ENCODE data around the gene SSBP2.
A peak's percentile ranks its signal among the peaks of the same experiment; 100 is the strongest.
"Not testable (repeated sequence)": the region's sequence is repeated elsewhere in the genome, so short reads cannot be mapped to it uniquely, and the experiment has no call there.

SSBP2 gene

DNA sequence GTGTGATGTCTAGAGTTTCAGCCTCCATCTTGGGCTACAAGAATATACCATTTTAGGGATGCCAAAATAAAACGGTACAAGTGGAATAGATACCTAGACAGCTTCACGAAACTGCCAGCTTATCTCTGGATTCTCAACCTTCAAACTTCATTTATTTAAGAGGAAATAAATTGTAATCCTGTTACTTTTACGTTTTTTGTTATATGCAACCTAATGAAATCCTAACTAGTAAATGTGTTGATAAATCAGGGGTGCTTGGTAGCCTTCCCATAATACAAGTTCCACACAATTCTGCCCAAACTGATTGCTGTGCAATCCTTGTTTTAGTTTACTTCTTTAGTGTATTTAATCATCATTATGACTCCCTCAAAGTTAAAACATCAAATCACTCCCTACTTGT is 75.5 kb downstream of the SSBP2 start:
- H3K4me3 ChIP-seq (ENCODE audit: low read length): no peak overlapping the region
- TF ChIP-seq, protein P1, sequence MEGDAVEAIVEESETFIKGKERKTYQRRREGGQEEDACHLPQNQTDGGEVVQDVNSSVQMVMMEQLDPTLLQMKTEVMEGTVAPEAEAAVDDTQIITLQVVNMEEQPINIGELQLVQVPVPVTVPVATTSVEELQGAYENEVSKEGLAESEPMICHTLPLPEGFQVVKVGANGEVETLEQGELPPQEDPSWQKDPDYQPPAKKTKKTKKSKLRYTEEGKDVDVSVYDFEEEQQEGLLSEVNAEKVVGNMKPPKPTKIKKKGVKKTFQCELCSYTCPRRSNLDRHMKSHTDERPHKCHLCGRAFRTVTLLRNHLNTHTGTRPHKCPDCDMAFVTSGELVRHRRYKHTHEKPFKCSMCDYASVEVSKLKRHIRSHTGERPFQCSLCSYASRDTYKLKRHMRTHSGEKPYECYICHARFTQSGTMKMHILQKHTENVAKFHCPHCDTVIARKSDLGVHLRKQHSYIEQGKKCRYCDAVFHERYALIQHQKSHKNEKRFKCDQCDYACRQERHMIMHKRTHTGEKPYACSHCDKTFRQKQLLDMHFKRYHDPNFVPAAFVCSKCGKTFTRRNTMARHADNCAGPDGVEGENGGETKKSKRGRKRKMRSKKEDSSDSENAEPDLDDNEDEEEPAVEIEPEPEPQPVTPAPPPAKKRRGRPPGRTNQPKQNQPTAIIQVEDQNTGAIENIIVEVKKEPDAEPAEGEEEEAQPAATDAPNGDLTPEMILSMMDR (IDR thresholded peaks at IDR 0.05; ENCODE audit: insufficient read depth, low read depth, low read length, missing control alignments): no peak
- no peak for DNase-seq (ENCODE audit: low read depth)

GRCh38 chr5:81665795-81666194 is 85.1 kb downstream of the SSBP2 start:
- no peak overlapping the region for H3K4me3 ChIP-seq (ENCODE audit: low read length)
- TF ChIP-seq, protein P1 (IDR thresholded peaks at IDR 0.05; ENCODE audit: insufficient read depth, low read depth, low read length, missing control alignments): no peak
- no peak for DNase-seq (ENCODE audit: low read depth)

GRCh38 chr5:81660624-81661023 is 90.3 kb downstream of the SSBP2 start:
- DNase-seq (ENCODE audit: low read depth); H3K4me3 ChIP-seq (ENCODE audit: low read length): not testable (repeated sequence)

DNA sequence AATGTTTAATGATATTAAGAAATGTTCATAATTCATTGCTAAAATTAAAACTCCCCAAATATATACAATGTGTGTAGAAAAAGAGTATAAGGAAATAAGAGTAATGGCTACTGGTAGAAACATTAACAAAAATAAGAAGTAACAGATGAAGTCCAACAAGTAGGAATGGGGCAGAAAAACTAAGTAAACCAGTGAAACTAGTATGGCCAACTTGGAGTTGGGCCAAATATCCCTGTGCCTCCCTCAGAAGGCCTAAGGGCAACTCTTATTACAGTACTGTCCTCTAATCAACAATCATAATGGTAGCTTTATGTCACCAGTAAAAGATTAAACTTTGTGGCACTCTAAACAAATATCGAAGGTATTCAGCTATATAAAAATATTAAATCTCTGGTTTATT is 93.5 kb downstream of the SSBP2 start:
- H3K4me3 ChIP-seq (ENCODE audit: low read length): no peak overlapping the region
- TF ChIP-seq, protein P1 (IDR thresholded peaks at IDR 0.05; ENCODE audit: insufficient read depth, low read depth, low read length, missing control alignments): no peak
- DNase-seq (ENCODE audit: low read depth): peak; percentile 58

DNA sequence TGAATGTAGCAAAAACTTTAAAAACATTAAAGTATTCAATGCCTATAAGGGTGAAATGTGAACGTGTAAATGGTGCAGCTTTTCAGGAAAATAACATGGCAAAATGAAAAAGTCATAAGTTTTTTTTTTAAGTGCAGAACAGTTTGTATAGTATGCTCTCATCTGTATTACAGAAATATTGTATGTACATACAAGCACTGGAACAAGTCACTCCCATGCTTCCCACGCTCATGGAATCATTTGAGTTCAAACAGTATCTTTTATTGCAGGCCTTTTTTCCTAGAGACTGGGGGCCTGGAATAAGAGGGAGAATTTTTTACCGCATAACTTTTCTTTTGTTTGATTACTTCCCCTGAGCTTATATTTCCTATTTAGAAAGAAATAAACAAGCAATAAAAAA is 94.1 kb downstream of the SSBP2 start:
- H3K4me3 ChIP-seq (ENCODE audit: low read length): no peak overlapping the region
- TF ChIP-seq, protein P1 (IDR thresholded peaks at IDR 0.05; ENCODE audit: insufficient read depth, low read depth, low read length, missing control alignments): no peak
- DNase-seq (ENCODE audit: low read depth): no peak

DNA sequence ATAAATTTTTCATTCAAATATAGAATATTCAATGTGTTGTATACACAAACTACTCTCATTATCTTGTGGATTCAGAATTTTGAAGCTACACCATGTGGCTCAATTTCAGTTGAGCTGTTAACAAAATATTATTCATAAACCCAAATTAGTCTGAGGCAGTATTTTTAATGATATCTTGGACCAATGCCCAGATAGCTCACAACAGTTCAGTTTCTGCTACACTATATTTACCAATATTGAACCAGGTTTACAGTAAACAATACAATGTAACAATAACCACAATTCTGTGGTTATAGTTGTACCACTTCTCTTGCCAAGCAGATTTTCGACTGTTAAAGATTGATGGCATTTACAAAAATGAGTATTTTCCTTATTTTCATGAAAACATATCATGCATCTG is 99.9 kb downstream of the SSBP2 start:
- TF ChIP-seq, protein P1 (IDR thresholded peaks at IDR 0.05; ENCODE audit: insufficient read depth, low read depth, low read length, missing control alignments): no peak
- no peak for DNase-seq (ENCODE audit: low read depth)
- no peak overlapping the region for H3K4me3 ChIP-seq (ENCODE audit: low read length)

DNA sequence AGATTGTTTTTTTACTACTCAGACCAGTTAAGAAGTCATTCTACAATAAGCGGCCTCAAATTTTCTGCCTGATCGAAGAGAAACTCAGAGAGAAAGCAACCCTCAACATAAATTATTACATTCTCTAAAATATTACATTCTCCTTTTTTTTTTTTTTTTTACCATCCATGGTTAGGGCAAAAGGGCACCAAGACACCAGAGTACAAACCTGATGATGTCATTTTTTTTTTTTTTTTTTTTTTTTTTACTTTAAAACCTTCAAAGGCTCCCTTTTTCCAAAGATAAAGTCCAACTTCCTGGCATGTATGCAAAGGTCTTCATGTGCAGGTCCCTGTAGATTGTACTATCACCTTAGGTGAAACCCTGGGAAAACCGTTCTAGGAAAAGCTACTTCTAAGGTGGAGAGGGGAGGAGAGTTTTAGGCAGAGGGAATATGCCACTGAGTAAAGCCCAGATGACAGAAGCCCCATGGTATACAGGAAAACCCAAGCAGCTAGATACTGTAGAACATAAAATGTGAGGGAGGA is 104.4 kb downstream of the SSBP2 start:
- no peak for DNase-seq (ENCODE audit: low read depth)
- H3K4me3 ChIP-seq (ENCODE audit: low read length): no peak overlapping the region
- TF ChIP-seq, protein P1 (IDR thresholded peaks at IDR 0.05; ENCODE audit: insufficient read depth, low read depth, low read length, missing control alignments): no peak

Data from epithelial cell of esophagus (primary cell).